IPS DF 6.9 (cell line): Measurements from ENCODE around the gene MYL12B.

Experiments
- DNase-seq: peaks from one replicate; pipeline ENCODE4 v3.0.0-alpha.2; 2013; ENCODE audit warnings: low read depth, low spot score
- H3K27ac ChIP-seq: one replicate; pipeline ENCODE4 v1.5.1; 2013; ENCODE audit warnings: low read length, control low read depth
- H3K27me3 ChIP-seq: 2 replicates; pipeline ENCODE4 v1.6.1; 2013; ENCODE audit warnings: mild to moderate bottlenecking, low read length; ENCODE audit not compliant: control insufficient read depth, insufficient read depth
- H3K36me3 ChIP-seq: 2 replicates; pipeline ENCODE4 v1.6.1; 2013; ENCODE audit warnings: low read length; ENCODE audit not compliant: control insufficient read depth, insufficient read depth
- H3K4me1 ChIP-seq: 2 replicates; pipeline ENCODE4 v1.6.1; 2013; ENCODE audit warnings: low read length; ENCODE audit not compliant: control insufficient read depth, insufficient read depth
- H3K4me3 ChIP-seq: 2 replicates; pipeline ENCODE4 v1.5.1; 2013; ENCODE audit warnings: mild to moderate bottlenecking, low read length
- H3K9me3 ChIP-seq: 2 replicates; pipeline ENCODE4 v1.6.1; 2013; ENCODE audit warnings: low read length, inconsistent platforms; ENCODE audit not compliant: control insufficient read depth, insufficient read depth
- WGBS: extraction: QIAGEN DNeasy Blood & Tissue Kit; methylation state at CpG from one replicate; pipeline ENCODE4 v1.1.7; 2013; ENCODE audit warnings: mixed read lengths, missing lambda C conversion rate; ENCODE audit not compliant: insufficient read length, insufficient coverage; 5-methylcytosine and 5-hydroxymethylcytosine counted together

The MYL12B gene

DNA sequence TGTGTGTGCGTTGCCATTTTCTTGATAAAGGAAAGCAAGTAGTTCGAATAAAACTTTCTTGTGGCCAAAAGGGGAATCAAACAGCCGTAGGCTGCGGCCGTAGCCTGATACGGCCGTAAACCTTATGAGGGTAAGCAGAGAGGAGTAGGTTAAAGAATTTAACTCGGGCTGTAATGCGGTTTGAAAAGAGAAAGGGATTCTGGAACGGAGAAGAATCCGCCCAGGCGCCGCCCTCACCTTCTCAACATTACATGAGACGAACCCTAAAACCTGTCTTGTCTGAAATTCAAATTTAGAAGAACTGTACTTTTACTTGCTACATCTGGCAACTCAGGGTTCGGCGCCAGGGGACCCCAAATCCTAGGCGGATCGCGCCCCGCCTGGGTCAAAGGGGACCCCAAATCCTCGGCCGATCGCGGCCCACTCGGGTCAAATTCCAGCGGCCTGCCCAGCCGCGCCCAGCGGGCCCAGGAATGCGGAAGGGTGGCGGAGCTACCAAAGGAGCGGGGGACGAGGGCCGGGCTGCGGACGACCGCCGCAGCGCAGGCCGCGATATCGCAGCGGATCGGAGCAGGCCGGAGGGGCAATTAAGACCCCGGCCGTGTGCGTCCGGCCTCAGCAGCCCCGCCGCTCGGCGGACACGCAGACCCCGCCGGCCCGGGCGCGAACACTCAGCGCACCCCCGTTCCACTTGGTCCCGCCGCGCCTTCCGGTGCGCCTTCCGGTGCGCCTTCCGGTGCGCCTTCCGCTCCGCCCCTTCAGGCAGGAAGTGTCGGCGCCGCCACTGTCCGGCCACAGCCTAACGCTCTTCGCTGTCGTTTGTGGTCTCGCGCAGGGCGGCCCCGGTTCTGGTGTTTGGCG, at the start of gene MYL12B:
Gene MYL12B (plus strand): TSS at position 761 of the 861 bp plus-strand sequence. CDS start 10,766 bp downstream, outside the sequence.
- Histone ChIP-seq H3K4me3 (peak within 1 kb of the TSS; percentile 95), H3K9me3 (no peaks in the 10 kb centered on the region), H3K27me3 (no peaks in the 10 kb centered on the region), H3K36me3 (peaks cover 8% of the 10 kb centered on the region; the same call in 1 of the 2 replicates), H3K27ac (no peak within 1 kb of the TSS), H3K4me1 (no peaks in the 10 kb centered on the region)
- DNase-seq = no peak
- no CpG with 5 or more reads among the region's 84 CpGs for WGBS

DNA sequence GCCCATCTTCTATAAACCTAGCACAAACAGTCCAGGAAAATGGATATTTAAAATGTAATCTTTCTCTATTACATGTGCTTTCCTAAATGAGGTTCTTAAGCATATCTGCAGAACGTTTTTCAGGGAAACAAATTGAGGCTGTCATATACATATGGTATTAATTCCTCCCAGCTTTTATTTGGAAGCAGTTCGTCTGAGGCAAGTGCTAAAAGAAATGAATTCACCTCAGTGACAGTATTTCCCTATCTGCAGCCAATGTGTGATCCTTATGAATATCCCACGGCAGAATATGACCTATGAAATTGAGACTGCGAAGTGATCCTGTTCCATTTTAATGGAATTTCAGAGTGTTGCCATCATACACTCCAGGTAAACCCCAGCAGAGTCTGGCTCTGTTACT, 49.3 kb upstream of the MYL12B start:
- no CpG with 5 or more reads among the region's 4 CpGs for WGBS
- Histone ChIP-seq H3K9me3 (no peaks in the 10 kb centered on the region), H3K4me3 (no peak overlapping the region), H3K27ac (no peak overlapping the region), H3K27me3 (no peaks in the 10 kb centered on the region), H3K4me1 (no peaks in the 10 kb centered on the region), H3K36me3 (no peaks in the 10 kb centered on the region)
- no peak for DNase-seq

DNA sequence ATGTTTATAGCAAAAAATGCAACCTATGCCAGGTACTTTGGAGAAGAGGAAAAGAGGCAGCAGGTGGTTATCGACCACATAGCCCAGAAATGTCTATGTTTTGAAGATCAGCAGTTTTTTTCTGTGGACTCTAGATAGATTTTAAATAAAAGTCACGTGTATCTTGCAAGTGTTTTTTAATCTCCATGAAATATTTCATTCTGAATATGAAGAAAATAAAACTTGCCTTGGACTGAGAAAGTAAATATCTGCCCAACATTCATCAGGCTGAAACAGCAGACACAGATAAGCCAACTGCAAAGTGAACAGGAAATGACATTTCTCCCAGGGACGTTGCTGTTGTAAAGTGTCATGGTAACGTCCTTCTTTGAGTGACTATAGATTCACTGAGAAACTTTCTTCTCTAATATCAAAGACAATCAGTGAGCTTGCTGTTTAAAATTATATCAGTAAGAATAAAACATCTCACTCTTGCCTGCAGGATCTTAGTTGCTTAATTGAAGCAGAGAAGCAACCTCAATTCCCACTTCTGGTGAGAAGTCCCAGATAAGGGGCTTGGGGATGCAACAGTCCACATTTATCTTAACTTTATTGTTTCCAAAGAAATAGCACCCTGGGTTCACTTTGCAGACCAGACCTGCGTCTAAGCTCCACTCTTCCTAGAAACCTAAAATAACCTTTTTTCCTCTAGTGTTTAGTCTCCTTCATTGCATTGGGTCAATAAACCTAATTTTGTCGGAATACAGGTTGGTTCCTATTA, 48.5 kb upstream of the MYL12B start:
- Histone ChIP-seq H3K27ac (no peak overlapping the region), H3K4me1 (no peaks in the 10 kb centered on the region), H3K36me3 (no peaks in the 10 kb centered on the region), H3K4me3 (no peak overlapping the region), H3K9me3 (no peaks in the 10 kb centered on the region), H3K27me3 (no peaks in the 10 kb centered on the region)
- no CpG with 5 or more reads among the region's 6 CpGs for WGBS
- no peak for DNase-seq

DNA sequence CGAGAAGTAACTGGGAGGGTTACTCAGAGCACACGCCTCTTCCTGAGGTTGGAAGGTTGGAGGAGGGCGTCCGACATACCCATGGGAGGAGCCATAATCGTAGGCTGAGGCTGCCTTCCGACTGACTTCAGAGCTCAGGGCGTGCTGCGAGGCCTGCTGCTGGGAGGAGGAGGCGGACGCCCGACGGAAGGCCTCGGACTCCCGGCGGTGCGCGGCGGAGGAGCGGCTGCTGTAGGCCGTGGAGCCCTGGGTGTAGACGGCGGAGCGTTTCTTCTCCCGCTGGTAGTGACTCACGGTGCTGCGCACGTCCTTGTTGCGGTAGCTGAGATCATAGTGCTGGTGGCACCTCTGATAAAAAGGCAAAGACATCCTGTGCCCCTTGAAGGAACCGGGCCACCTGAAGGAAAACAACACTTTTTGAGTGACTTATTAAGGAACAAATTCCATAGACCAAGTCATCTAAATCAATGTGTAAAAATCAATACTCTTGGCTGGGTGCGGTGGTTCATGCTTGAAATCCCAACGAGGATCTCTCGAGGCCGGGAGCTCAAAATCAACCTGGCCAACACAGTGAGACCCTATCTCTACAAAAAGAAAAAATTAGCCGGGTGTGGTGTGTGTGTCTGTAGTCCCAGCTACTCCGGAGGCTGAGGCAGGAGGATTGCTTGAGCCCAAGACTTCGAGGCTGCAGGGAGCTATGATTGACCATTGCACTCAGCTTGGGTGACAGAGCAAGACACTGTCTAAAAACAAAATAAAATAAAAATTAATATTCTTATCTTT, 46.9 kb upstream of the MYL12B start:
- H3K27me3 ChIP-seq = no peaks in the 10 kb centered on the region
- no peaks in the 10 kb centered on the region for H3K36me3 ChIP-seq
- H3K9me3 ChIP-seq = no peaks in the 10 kb centered on the region
- no peak for DNase-seq
- WGBS = no CpG with 5 or more reads among the region's 36 CpGs
- H3K4me1 ChIP-seq = no peaks in the 10 kb centered on the region
- H3K4me3 ChIP-seq = no peak overlapping the region
- H3K27ac ChIP-seq = no peak overlapping the region

DNA sequence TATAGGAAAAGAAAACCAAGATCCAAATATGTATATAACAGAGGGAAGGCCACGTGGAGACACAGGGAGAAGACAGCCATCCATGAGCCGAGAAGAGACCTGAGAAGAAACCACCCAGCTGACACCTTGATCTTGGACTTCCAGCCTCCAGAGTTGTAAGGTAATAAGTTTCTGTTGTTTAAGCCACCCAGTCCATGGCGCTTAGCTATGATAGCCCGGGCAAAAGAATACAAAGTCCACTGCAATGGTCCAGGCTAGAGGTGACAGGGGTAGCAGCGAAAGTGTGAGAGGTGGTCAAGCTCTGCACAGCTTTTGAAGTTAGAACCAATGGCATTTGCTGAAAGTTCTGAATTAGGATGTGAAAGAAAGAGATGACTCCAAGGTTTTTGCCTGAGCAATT, 44.9 kb upstream of the MYL12B start:
- H3K36me3 ChIP-seq = no peaks in the 10 kb centered on the region
- no peak for DNase-seq
- H3K27ac ChIP-seq = no peak overlapping the region
- no CpG with 5 or more reads among the region's 5 CpGs for WGBS
- H3K4me1 ChIP-seq = no peaks in the 10 kb centered on the region
- H3K9me3 ChIP-seq = no peaks in the 10 kb centered on the region
- H3K4me3 ChIP-seq = no peak overlapping the region
- no peaks in the 10 kb centered on the region for H3K27me3 ChIP-seq

DNA sequence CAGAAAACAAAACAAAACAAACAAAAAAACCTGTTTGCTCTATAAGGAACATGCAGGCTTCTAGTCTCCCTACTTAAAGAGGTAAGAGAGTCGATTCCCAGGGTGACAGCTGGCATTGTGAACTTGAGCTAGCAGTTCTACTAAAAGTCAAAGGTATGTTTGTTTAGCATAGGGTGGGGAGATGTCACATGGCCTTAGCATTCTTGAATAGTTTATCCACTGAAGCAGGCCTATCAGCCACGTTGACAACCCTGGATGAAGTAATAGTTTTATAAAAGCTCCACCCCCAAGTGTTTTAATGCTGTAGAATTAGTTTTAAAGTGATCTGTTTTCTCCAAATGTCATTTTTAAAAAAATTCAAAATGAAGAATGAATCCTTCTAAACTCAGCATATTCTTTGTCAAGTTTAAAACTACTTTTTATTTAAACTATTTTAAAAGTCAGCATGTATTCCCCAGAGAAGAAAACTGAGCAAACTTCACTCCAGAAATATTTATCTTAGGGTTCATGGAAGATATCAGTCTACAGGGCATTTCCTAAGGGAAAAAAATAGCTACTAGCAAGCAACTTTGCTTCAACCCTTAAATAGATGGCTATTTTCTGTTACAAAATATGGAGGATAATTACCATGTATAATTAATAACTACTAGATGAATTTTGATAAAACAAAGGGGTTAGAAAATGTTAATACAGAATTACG, 43.8 kb upstream of the MYL12B start:
- WGBS = no CpG with 5 or more reads among the region's 3 CpGs
- Histone ChIP-seq H3K36me3 (no peaks in the 10 kb centered on the region), H3K9me3 (no peaks in the 10 kb centered on the region), H3K4me1 (no peaks in the 10 kb centered on the region), H3K27me3 (no peaks in the 10 kb centered on the region), H3K4me3 (no peak overlapping the region), H3K27ac (no peak overlapping the region)
- no peak for DNase-seq

DNA sequence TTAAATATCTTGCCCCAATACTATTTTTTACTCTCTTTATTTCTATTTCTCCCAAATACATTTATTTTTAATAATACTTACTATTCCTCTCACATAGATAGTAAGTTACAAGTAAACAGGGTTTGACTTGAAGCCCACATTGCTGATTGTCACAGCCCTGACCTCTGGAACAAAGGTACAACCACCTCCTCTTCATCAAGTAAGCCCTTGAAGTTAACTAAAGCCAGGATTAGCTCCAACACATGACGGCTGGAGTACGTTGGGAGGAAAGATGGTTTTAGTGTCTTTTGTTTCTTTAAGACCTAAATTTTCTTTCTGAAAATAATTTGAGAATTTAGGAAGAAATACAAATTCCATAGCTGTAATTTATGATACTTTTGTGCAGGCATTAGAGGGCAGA, 43.1 kb upstream of the MYL12B start:
- DNase-seq = no peak
- no peaks in the 10 kb centered on the region for H3K27me3 ChIP-seq
- no CpG with 5 or more reads among the region's 2 CpGs for WGBS
- no peaks in the 10 kb centered on the region for H3K36me3 ChIP-seq
- no peaks in the 10 kb centered on the region for H3K4me1 ChIP-seq
- H3K4me3 ChIP-seq = no peak overlapping the region
- H3K9me3 ChIP-seq = no peaks in the 10 kb centered on the region
- no peak overlapping the region for H3K27ac ChIP-seq

DNA sequence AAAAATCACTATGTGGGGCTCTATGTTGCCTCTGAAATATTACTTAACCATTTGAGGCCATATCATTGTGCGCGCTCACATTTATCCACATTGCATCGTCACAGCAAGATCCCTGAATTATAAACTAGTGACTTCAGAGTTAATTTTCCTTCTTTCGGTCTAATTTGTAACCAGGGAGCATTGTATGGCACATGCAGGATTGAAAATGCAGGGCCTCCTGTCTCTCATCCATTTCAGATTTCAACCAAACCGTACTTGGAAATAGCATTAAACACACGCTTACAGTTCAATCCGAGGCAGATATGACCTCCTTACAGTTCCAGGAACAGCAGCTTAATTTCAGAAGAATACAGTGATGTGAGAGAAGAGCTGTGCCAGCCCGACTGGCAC, 42.7 kb upstream of the MYL12B start:
- WGBS = no CpG with 5 or more reads among the region's 8 CpGs
- Histone ChIP-seq H3K27ac (no peak overlapping the region), H3K4me1 (no peaks in the 10 kb centered on the region), H3K4me3 (no peak overlapping the region), H3K27me3 (no peaks in the 10 kb centered on the region), H3K36me3 (no peaks in the 10 kb centered on the region), H3K9me3 (no peaks in the 10 kb centered on the region)
- DNase-seq = no peak

DNA sequence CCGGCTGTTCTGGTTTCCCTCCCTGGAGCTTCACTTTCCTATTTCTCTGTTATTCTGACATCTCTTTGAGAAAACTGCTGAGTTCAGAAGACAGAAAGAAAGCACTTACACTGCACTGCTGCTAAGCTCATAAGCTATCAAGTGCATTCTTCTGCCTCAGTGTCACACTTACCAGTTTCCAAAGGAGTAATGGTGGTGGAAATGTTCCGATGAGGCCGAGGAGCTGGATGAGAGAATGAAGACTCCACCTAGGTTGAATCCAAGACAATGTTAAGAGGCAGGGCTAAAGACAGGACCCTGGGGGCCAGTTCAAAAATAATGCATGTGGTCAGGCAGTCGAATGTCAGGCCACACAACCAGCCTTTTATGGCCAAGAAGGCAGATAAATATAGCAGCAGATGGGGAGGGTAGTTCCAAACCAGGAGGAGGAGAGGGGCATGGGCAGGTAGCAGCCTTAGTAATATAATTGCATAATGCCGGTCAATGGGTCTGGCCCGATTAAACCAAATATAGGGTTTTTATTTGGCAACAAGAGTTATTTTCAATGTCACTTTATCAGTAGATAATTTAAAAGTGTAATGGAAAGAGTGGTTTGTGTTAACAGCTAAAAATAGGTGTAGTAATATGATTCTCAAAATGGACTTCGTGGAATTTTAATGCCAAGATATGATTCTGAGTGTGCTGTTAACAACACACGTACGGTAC, 42.1 kb upstream of the MYL12B start, which contains the start of gene MYOM1:
Gene MYOM1 (minus strand): TSS at position 338 of the 705 bp plus-strand sequence. CDS start 4,745 bp downstream, outside the sequence.
- DNase-seq = no peak
- no peaks in the 10 kb centered on the region for H3K27me3 ChIP-seq
- no peak within 1 kb of the TSS for H3K4me3 ChIP-seq
- H3K9me3 ChIP-seq = no peaks in the 10 kb centered on the region
- no peak within 1 kb of the TSS for H3K27ac ChIP-seq
- no peaks in the 10 kb centered on the region for H3K4me1 ChIP-seq
- no peaks in the 10 kb centered on the region for H3K36me3 ChIP-seq
- 100% methylated on average over 1 of the region's 9 CpGs for WGBS
